Astrocyte of the cerebellum (primary cell): ENCODE results near the gene LDLRAD2.
A peak's percentile ranks its signal among the peaks of the same experiment; 100 is the strongest.
"Not testable (repeated sequence)": the region's sequence is repeated elsewhere in the genome, so short reads cannot be mapped to it uniquely, and the experiment has no call there.

Source experiments
- DNase-seq: peaks from one replicate; pipeline ENCODE4 v3.0.0-alpha.2; 2011; ENCODE audit warnings: low read depth
- H3K4me3 ChIP-seq: 2 replicates; pipeline ENCODE4 v1.5.1; 2011; ENCODE audit warnings: mild to moderate bottlenecking, low read depth, low read length, moderate library complexity
- in situ Hi-C: cut with HindIII; loops from 2 replicates; pipeline ENCODE4 v1.10.0; 2017; ENCODE audit warnings: low sequenced_read_pairs
- TF ChIP-seq, protein P1 (sequence below): IDR thresholded peaks from 2 replicates; pipeline ENCODE4 v1.5.1; 2012; ENCODE audit warnings: low read length, low read depth, moderate library complexity, mild to moderate bottlenecking; ENCODE audit errors: missing control alignments

Gene LDLRAD2

DNA sequence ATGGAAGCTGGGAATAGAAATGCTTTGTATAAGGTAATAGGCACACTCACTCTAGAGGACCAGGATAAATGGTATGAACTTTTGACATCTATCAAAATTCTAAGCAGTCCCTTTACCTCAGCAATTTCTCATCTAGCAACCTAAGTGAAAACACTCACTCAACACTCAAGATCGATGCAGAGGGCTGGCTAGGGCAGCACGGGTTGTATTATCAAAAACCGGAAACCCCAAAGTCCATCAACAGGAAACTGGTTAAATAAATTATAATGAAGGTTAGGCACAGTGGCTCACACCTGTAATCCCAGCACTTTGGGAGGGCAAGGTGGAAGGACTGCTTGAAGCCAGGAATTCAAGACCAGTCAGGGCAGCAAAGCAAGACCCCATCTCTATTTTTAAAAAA is 38.5 kb upstream of the LDLRAD2 start:
- no peak for DNase-seq
- TF ChIP-seq, protein P1, sequence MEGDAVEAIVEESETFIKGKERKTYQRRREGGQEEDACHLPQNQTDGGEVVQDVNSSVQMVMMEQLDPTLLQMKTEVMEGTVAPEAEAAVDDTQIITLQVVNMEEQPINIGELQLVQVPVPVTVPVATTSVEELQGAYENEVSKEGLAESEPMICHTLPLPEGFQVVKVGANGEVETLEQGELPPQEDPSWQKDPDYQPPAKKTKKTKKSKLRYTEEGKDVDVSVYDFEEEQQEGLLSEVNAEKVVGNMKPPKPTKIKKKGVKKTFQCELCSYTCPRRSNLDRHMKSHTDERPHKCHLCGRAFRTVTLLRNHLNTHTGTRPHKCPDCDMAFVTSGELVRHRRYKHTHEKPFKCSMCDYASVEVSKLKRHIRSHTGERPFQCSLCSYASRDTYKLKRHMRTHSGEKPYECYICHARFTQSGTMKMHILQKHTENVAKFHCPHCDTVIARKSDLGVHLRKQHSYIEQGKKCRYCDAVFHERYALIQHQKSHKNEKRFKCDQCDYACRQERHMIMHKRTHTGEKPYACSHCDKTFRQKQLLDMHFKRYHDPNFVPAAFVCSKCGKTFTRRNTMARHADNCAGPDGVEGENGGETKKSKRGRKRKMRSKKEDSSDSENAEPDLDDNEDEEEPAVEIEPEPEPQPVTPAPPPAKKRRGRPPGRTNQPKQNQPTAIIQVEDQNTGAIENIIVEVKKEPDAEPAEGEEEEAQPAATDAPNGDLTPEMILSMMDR, result no peak
- H3K4me3 ChIP-seq, result no peak overlapping the region
- in situ Hi-C loops, result no loop called here

DNA sequence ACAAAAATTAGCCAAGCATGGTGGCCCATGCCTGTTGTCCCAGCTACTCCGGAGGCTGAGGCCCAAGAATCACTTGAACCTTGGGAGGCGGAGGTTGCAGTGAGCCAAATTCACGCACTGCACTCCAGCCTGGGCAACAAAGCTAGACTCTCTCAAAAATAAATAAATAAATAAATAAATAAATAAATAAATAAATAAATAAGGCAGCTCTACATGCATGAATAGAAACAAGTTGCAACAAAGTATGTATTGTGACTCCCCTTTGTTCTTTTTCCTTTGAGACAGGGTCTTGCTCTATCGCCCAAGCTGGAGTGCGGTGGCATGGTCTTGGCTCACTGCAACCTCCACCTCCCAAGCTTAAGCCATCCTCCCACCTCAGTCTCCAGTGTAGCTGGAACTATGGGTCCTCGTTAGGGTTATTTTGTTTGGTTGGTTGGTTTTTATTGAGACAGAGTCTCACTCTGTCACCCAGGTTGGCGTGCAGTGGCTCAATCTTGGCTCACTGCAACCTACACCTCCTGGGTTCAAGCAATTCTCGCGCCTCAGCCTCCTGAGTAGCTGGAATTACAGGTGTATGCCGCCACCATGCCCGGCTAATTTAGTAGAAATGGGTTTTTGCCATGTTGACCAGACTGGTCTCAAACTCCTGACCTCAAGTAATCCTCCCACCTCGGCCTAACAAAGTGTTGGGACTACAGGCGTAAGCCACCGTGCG is 37.1 kb upstream of the LDLRAD2 start:
- TF ChIP-seq, protein P1, result no peak
- DNase-seq, result no peak
- in situ Hi-C loops, result no loop called here
- no peak overlapping the region for H3K4me3 ChIP-seq

DNA sequence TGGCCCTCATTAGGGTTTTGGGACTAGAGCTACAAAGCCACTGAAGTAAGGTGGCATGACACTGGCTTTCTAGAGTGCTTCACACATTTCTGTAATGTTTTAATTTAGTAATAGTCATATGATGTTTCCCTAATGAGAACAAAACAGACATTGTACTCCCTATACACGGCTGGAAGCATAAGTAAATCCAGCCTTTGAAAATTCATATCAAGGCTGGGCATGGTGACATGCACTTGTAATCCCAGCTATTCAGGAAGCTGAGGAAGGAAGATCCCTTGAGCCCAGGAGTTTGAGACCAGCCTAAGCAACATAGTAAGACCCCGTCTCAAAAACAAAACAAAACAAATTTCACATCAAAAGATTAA is 36.5 kb upstream of the LDLRAD2 start:
- in situ Hi-C loops, result no loop called here
- no peak for DNase-seq
- H3K4me3 ChIP-seq, result no peak overlapping the region
- TF ChIP-seq, protein P1, result no peak

DNA sequence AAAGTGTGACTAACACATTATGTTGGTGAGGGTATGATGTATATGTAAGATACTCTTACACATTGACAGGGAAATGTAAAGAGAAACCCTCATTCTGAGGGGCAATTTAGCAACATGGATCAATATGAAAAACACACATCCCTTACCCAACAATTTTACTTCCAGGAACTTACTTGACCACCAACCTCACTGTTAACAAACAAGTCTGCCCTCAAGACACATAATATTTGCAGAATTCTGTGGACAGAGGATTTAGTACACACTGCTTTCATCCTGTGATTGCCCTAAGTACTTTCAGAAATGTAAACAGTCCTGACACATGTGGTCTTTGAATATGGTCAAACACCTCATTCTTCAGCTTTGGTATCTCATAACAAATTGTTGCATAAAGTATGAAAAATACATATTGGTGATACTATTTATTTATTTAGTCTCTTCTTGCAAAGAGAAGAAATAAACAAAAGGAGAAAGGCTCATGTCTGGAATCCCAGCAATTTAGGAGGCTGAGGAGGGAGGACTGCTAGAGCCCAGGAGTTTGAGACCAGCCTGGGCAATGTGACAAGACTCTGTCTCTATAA is 36.0 kb upstream of the LDLRAD2 start:
- no peak overlapping the region for H3K4me3 ChIP-seq
- in situ Hi-C loops, result no loop called here
- TF ChIP-seq, protein P1, result no peak
- DNase-seq, result peak; percentile 11

DNA sequence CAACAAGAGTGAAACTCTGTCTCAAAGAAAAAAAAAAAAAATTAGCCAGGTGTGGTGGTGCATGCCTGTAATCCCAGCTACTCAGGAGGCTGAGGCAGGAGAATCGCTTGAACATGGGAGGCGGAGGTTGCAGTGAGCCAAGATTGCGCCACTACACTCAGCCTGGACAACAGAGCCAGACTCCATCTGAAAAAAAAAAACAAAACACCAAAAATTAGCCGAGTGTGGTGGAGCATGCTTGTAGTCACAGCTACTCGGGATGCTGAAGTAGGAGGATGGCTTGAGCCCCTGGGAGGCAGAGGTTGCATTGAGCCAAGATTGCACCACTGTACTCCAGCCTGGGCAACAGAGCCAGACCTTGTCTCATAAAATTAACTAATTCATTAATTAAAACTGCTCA is 35.1 kb upstream of the LDLRAD2 start:
- in situ Hi-C loops, result not testable (repeated sequence)

DNA sequence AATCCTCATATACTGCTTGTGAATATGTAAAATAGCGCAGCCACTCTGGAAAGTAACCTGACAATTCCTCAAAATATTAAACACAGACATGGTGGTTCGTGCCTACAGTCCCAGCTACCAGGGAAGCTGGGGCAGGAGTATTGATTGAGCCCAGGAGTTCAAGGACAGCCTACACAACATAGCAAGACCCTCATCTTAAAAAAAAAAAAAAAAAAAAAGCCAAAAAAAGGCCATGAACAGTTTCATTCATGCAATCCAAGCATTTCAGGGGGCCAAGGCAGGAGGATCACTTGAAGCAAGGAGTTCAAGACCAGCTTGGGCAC is 33.7 kb upstream of the LDLRAD2 start:
- in situ Hi-C loops, result no loop called here
- DNase-seq, result no peak
- H3K4me3 ChIP-seq, result no peak overlapping the region
- TF ChIP-seq, protein P1, result no peak

More for the DNA sequence above, 35.1 kb upstream of the LDLRAD2 start:
- H3K4me3 ChIP-seq, DNase-seq: not testable (repeated sequence)
